ENCODE measurements around the gene UBR3.

DNA sequence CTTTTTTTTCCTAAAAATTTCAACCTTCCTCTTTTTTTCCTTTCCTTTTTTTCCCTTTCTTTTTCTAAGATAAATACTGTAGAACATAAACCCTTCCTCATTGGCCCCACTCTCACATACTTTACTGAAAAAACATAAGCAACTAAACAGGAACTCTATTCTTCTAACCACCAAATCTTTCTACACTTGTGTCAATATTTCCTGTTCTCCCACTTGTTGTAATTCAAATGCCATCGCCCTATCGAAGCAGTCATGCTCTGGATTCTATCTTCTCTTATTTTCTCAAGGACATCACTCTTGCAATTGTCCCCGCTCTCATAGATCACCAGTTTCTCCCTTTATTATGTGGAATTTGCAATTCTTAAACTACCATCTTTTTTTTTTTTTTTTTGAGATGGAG lies 48.8 kb upstream of the UBR3 start:
- TF ChIP-seq YY1 (IDR thresholded peaks at IDR 0.05; ENCODE audit: insufficient read depth, insufficient read length) (no peak), SUZ12 (IDR thresholded peaks at IDR 0.05; ENCODE audit: extremely low read depth, insufficient read depth, insufficient read length) (no peak)

Measured in NT2/D1 (cell line).